Neural progenitor cell (in vitro differentiated cells): Measurements from ENCODE around the gene KLHL17. TPM values are rescaled to one million over a fixed set of nuclear protein-coding genes. Genes with fewer than 3 reads are reported as not detected.
A peak's percentile ranks its signal among the peaks of the same experiment; 100 is the strongest.
"Not testable (repeated sequence)": the region's sequence is repeated elsewhere in the genome, so short reads cannot be mapped to it uniquely, and the experiment has no call there.

Source experiments
- DNase-seq: peaks from one replicate; pipeline ENCODE4 v3.0.0-alpha.2; 2016; ENCODE audit warnings: low spot score
- H2AFZ ChIP-seq: fragments of 200-600 bp; sonication (generic); replicated peaks from 2 replicates; pipeline ENCODE4 v1.6.1; 2016; ENCODE audit warnings: antibody characterized with exemption
- H3F3A ChIP-seq: fragments of 200-600 bp; sonication (generic); 2 replicates; pipeline ENCODE4 v1.6.1; 2016; ENCODE audit warnings: antibody characterized with exemption, low read depth
- H3K27ac ChIP-seq: fragments of 200-600 bp; sonication (generic); 2 replicates; pipeline ENCODE4 v1.5.1; 2016; ENCODE audit warnings: mild to moderate bottlenecking
- H3K27me3 ChIP-seq: fragments of 200-600 bp; sonication (generic); 2 replicates; pipeline ENCODE4 v1.6.1; 2016; ENCODE audit warnings: mild to moderate bottlenecking, moderate library complexity
- H3K36me3 ChIP-seq: fragments of 200-600 bp; sonication (generic); 2 replicates; pipeline ENCODE4 v1.5.1; 2016
- H3K4me1 ChIP-seq: fragments of 200-600 bp; sonication (generic); 2 replicates; pipeline ENCODE4 v1.6.1; 2016; ENCODE audit warnings: mixed run types
- H3K4me2 ChIP-seq: fragments of 200-600 bp; sonication (generic); 2 replicates; pipeline ENCODE4 v1.6.1; 2016
- H3K4me3 ChIP-seq: fragments of 200-600 bp; sonication (generic); 2 replicates; pipeline ENCODE4 v1.5.1; 2016
- H3K79me2 ChIP-seq: fragments of 200-600 bp; sonication (generic); 2 replicates; pipeline ENCODE4 v1.6.1; 2016; ENCODE audit warnings: low read depth
- H3K9ac ChIP-seq: fragments of 200-600 bp; sonication (generic); 2 replicates; pipeline ENCODE4 v1.6.1; 2016
- H3K9me3 ChIP-seq: fragments of 200-600 bp; sonication (generic); 2 replicates; pipeline ENCODE4 v1.5.1; 2016; ENCODE audit warnings: low read depth
- H4K20me1 ChIP-seq: fragments of 200-600 bp; sonication (generic); 2 replicates; pipeline ENCODE4 v1.6.1; 2016; ENCODE audit warnings: low read depth
- H3K27ac Mint-ChIP-seq: 3 replicates; pipeline ENCODE4 v1.8.0; 2021; ENCODE audit warnings: mixed read lengths
- H3K27me3 Mint-ChIP-seq: 2 replicates; pipeline ENCODE4 v1.8.0; 2022; ENCODE audit warnings: low read depth, mild to moderate bottlenecking, inconsistent platforms, moderate library complexity, mixed read lengths; ENCODE audit not compliant: insufficient read depth
- H3K36me3 Mint-ChIP-seq: 3 replicates; pipeline ENCODE4 v1.8.0; 2021; ENCODE audit warnings: mixed read lengths
- H3K4me1 Mint-ChIP-seq: 3 replicates; pipeline ENCODE4 v1.8.0; 2021; ENCODE audit warnings: mixed read lengths
- H3K4me3 Mint-ChIP-seq: 3 replicates; pipeline ENCODE4 v1.8.0; 2021; ENCODE audit warnings: mild to moderate bottlenecking, moderate library complexity, mixed read lengths
- H3K9me3 Mint-ChIP-seq: 3 replicates; pipeline ENCODE4 v1.8.0; 2020; ENCODE audit warnings: mixed read lengths
- CTCF ChIP-seq: fragments of 200-600 bp; sonication (generic); IDR thresholded peaks from 2 replicates; pipeline ENCODE4 v1.5.1; 2017; ENCODE audit warnings: antibody characterized with exemption, mild to moderate bottlenecking
- EZH2 ChIP-seq: fragments of 200-600 bp; sonication (generic); IDR thresholded peaks from 2 replicates; pipeline ENCODE4 v1.6.1; 2017; ENCODE audit warnings: antibody characterized with exemption, mild to moderate bottlenecking, moderate library complexity
- EZH2phosphoT487 ChIP-seq: fragments of 200-600 bp; sonication (generic); IDR thresholded peaks from 2 replicates; pipeline ENCODE4 v1.6.1; 2017; ENCODE audit warnings: antibody characterized with exemption
- total RNA-seq: library from RNA; depleted of rRNA; stranded (reverse); fragments of >200 nt; gene quantifications from 2 replicates; pipeline ENCODE4 v1.2.3, GENCODE V29; 2015; ENCODE audit warnings: low replicate concordance

The KLHL17 gene
- total RNA-seq, 1 donor from 2014 or later = 10.7 TPM

- Histone ChIP-seq H4K20me1 (no peaks in the 10 kb centered on the region), H3K9ac (no peak overlapping the region), H3K4me1 (peaks cover 26% of the 10 kb centered on the region), H3K9me3 (no peaks in the 10 kb centered on the region), H3K27me3 (peaks cover 28% of the 10 kb centered on the region), H2AFZ (no peak overlapping the region), H3F3A (peaks cover 11% of the 10 kb centered on the region), H3K27ac (no peak overlapping the region), H3K4me2 (peak overlapping the region; percentile 65), H3K79me2 (no peaks in the 10 kb centered on the region), H3K36me3 (no peaks in the 10 kb centered on the region), H3K4me3 (no peak overlapping the region)
- no peak for TF ChIP-seq EZH2
- TF ChIP-seq CTCF = no peak
- TF ChIP-seq EZH2phosphoT487 = no peak
- Mint-ChIP-seq H3K4me1 (peaks cover 23% of the 10 kb centered on the region), H3K27ac (no peak overlapping the region), H3K9me3 (no peaks in the 10 kb centered on the region), H3K4me3 (no peak overlapping the region), H3K36me3 (peaks cover 2% of the 10 kb centered on the region), H3K27me3 (peaks cover 8% of the 10 kb centered on the region)
- DNase-seq = no peak
Observed at GRCh38 chr1:1005774-1006304, 45.5 kb downstream of the KLHL17 start.

- Histone ChIP-seq H3K9me3 (no peaks in the 10 kb centered on the region), H3K27ac (no peak overlapping the region), H3K79me2 (no peaks in the 10 kb centered on the region), H3K4me1 (peaks cover 26% of the 10 kb centered on the region), H3F3A (peaks cover 7% of the 10 kb centered on the region), H2AFZ (no peak overlapping the region), H3K9ac (no peak overlapping the region), H3K4me2 (no peak overlapping the region), H3K27me3 (peaks cover 21% of the 10 kb centered on the region), H3K36me3 (no peaks in the 10 kb centered on the region), H4K20me1 (no peaks in the 10 kb centered on the region), H3K4me3 (no peak overlapping the region)
- no peak for DNase-seq
- no peak for TF ChIP-seq CTCF
- no peak for TF ChIP-seq EZH2
- no peak for TF ChIP-seq EZH2phosphoT487
- Mint-ChIP-seq H3K4me1 (peaks cover 23% of the 10 kb centered on the region), H3K27me3 (peaks cover 5% of the 10 kb centered on the region), H3K9me3 (no peaks in the 10 kb centered on the region), H3K36me3 (peaks cover 2% of the 10 kb centered on the region), H3K4me3 (no peak overlapping the region), H3K27ac (no peak overlapping the region)
Observed at GRCh38 chr1:1006305-1007159, 46.1 kb downstream of the KLHL17 start.

- Histone ChIP-seq H3K4me1 (peaks cover 32% of the 10 kb centered on the region), H3F3A (peaks cover 24% of the 10 kb centered on the region)
- not testable (repeated sequence) for H3K79me2 ChIP-seq, H3K27ac Mint-ChIP-seq, H4K20me1 ChIP-seq, H3K36me3 Mint-ChIP-seq, H3K27me3 Mint-ChIP-seq, H3K27me3 ChIP-seq, H3K4me2 ChIP-seq, H3K9ac ChIP-seq, H3K27ac ChIP-seq, H3K9me3 Mint-ChIP-seq, H3K9me3 ChIP-seq, H3K4me3 ChIP-seq, H3K36me3 ChIP-seq, H3K4me3 Mint-ChIP-seq, H2AFZ ChIP-seq, DNase-seq
- peaks cover 31% of the 10 kb centered on the region for H3K4me1 Mint-ChIP-seq
Observed at GRCh38 chr1:1010131-1010530, 49.7 kb downstream of the KLHL17 start.

GRCh38 chr1:1011396-1011949, 51.1 kb downstream of the KLHL17 start:
- Histone ChIP-seq H3K36me3 (no peaks in the 10 kb centered on the region), H2AFZ (no peak overlapping the region), H3K27ac (no peak overlapping the region), H4K20me1 (no peaks in the 10 kb centered on the region), H3K9ac (no peak overlapping the region), H3K79me2 (no peaks in the 10 kb centered on the region), H3K4me2 (no peak overlapping the region), H3K4me1 (peaks cover 23% of the 10 kb centered on the region), H3K27me3 (no peaks in the 10 kb centered on the region), H3K9me3 (no peaks in the 10 kb centered on the region), H3K4me3 (no peak overlapping the region), H3F3A (peaks cover 24% of the 10 kb centered on the region)
- Mint-ChIP-seq H3K27me3 (peaks cover 4% of the 10 kb centered on the region), H3K4me1 (peaks cover 22% of the 10 kb centered on the region), H3K27ac (no peak overlapping the region), H3K4me3 (no peak overlapping the region), H3K36me3 (peaks cover 2% of the 10 kb centered on the region), H3K9me3 (no peaks in the 10 kb centered on the region)
- TF ChIP-seq CTCF = no peak
- TF ChIP-seq EZH2phosphoT487 = no peak
- TF ChIP-seq EZH2 = no peak
- DNase-seq = no peak

- Histone ChIP-seq H3K4me1 (peaks cover 23% of the 10 kb centered on the region), H3K4me3 (peak overlapping the region; percentile 48), H2AFZ (peak overlapping the region; percentile 84), H3K4me2 (peak overlapping the region; percentile 92), H3F3A (peaks cover 27% of the 10 kb centered on the region), H3K9ac (peak overlapping the region; percentile 32)
- H3K27ac ChIP-seq, H3K27me3 Mint-ChIP-seq, H3K27ac Mint-ChIP-seq, H3K9me3 ChIP-seq, H3K9me3 Mint-ChIP-seq, H3K27me3 ChIP-seq, H3K79me2 ChIP-seq, H3K36me3 ChIP-seq, DNase-seq, H4K20me1 ChIP-seq, H3K36me3 Mint-ChIP-seq: not testable (repeated sequence)
- peaks cover 26% of the 10 kb centered on the region for H3K4me1 Mint-ChIP-seq
- H3K4me3 Mint-ChIP-seq = peak overlapping the region; percentile 89
Observed at GRCh38 chr1:1012736-1013104, 52.3 kb downstream of the KLHL17 start.
